Endothelial cell of umbilical vein (primary cell): Measurements from ENCODE around the gene MYO9B. TPM values are rescaled to one million over a fixed set of nuclear protein-coding genes. Genes with fewer than 3 reads are reported as not detected.

Experiments used
- BruUV-seq: library from RNA; stranded (reverse); fragments of 400-500 nt; replicated peaks from 2 replicates; lab custom pipeline; 2021; lab: Mats Ljungman, UMichigan
- CTCF ChIA-PET: fragments of 300-600, 350-600 bp; sonication (Branson Sonifier 250); formaldehyde crosslinking; loops from one replicate; lab custom pipeline; 2021; ENCODE audit warnings: antibody characterized with exemption, inconsistent platforms; lab: Charles Lee
- POLR2A ChIA-PET: fragments of 300-600, 350-600 bp; sonication (Branson Sonifier 250); formaldehyde crosslinking; loops from one replicate; lab custom pipeline; 2021; ENCODE audit warnings: antibody characterized with exemption, inconsistent platforms; lab: Charles Lee
- DNase-seq: peaks from one replicate; pipeline ENCODE4 v3.0.0-alpha.2; 2011; ENCODE audit warnings: low read depth, low spot score
- FAIRE-seq: peaks from 2 replicates; lab custom pipeline; 2011; peaks lifted over from hg19 to GRCh38; lab: Jason Lieb, UNC
- H2AFZ ChIP-seq: 2 replicates; pipeline ENCODE4 v1.6.0; 2012; ENCODE audit warnings: low read depth, low read length, control low read depth, inconsistent platforms
- H3K27ac ChIP-seq: 2 replicates; pipeline ENCODE4 v1.5.1; 2011; ENCODE audit warnings: low read depth, mild to moderate bottlenecking, control low read depth, low read length, moderate library complexity; ENCODE audit not compliant: insufficient read depth
- H3K27me3 ChIP-seq, 2 experiments: 2 replicates each; pipeline versions ENCODE4 v1.6.0 to v1.6.1; 2011; ENCODE audit warnings: low read length in 2 of 2, mixed read lengths in 1 of 2; ENCODE audit not compliant: control insufficient read depth in 2 of 2, insufficient read depth in 2 of 2
- H3K36me3 ChIP-seq, 2 experiments: 2 replicates in 1 of 2; 3 replicates in 1 of 2; pipeline ENCODE4 v1.5.1; 2011; ENCODE audit warnings: low read length in 2 of 2, mild to moderate bottlenecking in 1 of 2, moderate library complexity in 1 of 2; ENCODE audit not compliant: control insufficient read depth in 2 of 2, insufficient read depth in 2 of 2; ENCODE audit errors: extremely low read depth in 1 of 2
- H3K4me1 ChIP-seq: 3 replicates; pipeline ENCODE4 v1.5.1; 2011; ENCODE audit warnings: mild to moderate bottlenecking, low read length; ENCODE audit not compliant: control insufficient read depth, insufficient read depth; ENCODE audit errors: extremely low read depth
- H3K4me2 ChIP-seq: 2 replicates; pipeline ENCODE4 v1.6.1; 2011; ENCODE audit warnings: low read length, control low read depth, mixed read lengths; ENCODE audit not compliant: insufficient read depth
- H3K4me3 ChIP-seq, 3 experiments: fragments of 200-600 bp in 1 of 3; sonication (generic), shearing (Covaris generic) in 1 of 3; replicated peaks in 1 of 3; 2 replicates each; pipeline ENCODE4 v1.5.1; 2011 to 2016; ENCODE audit warnings: control low read depth in 3 of 3, low read length in 3 of 3, mild to moderate bottlenecking in 2 of 3, inconsistent platforms in 1 of 3, low read depth in 1 of 3, moderate library complexity in 1 of 3; ENCODE audit not compliant: insufficient read depth in 1 of 3
- H3K79me2 ChIP-seq: 2 replicates; pipeline ENCODE4 v1.6.0; 2012; ENCODE audit warnings: low read length, inconsistent platforms; ENCODE audit not compliant: control insufficient read depth, insufficient read depth
- H3K9ac ChIP-seq: replicated peaks from 2 replicates; pipeline ENCODE3; 2011; ENCODE audit warnings: low read length, control low read depth; ENCODE audit not compliant: insufficient read depth; ENCODE audit errors: extremely low read depth
- H3K9me1 ChIP-seq: replicated peaks from 3 replicates; pipeline ENCODE4 v1.6.0; 2011; ENCODE audit warnings: mild to moderate bottlenecking, low read length; ENCODE audit not compliant: control insufficient read depth, insufficient read depth; ENCODE audit errors: extremely low read depth
- H3K9me3 ChIP-seq: replicated peaks from 2 replicates; pipeline ENCODE4 v1.5.1; 2012; ENCODE audit warnings: low read length, inconsistent platforms; ENCODE audit not compliant: control insufficient read depth, insufficient read depth
- H4K20me1 ChIP-seq: replicated peaks from 2 replicates; pipeline ENCODE3; 2011; ENCODE audit warnings: mild to moderate bottlenecking, low read length; ENCODE audit not compliant: control insufficient read depth, insufficient read depth; ENCODE audit errors: extremely low read depth
- EZH2 ChIP-seq: IDR thresholded peaks from 2 replicates; pipeline ENCODE4 v1.6.1; 2012; ENCODE audit warnings: borderline replicate concordance, low read depth, mild to moderate bottlenecking, moderate library complexity, low read length, inconsistent platforms; ENCODE audit not compliant: severe bottlenecking
- FOS ChIP-seq: IDR thresholded peaks from 2 replicates; pipeline ENCODE4 v1.6.1; 2011; ENCODE audit warnings: mild to moderate bottlenecking, low read length, moderate library complexity, borderline replicate concordance; ENCODE audit not compliant: insufficient read depth
- GATA2 ChIP-seq: IDR thresholded peaks from 2 replicates; pipeline ENCODE4 v1.7.0; 2011; ENCODE audit warnings: low read depth, mild to moderate bottlenecking, moderate library complexity, mixed read lengths, low read length; ENCODE audit not compliant: insufficient read length, insufficient read depth
- JUN ChIP-seq: IDR thresholded peaks from 2 replicates; pipeline ENCODE4 v1.6.1; 2011; ENCODE audit warnings: borderline replicate concordance, low read depth; ENCODE audit not compliant: insufficient read length, insufficient read depth
- MAX ChIP-seq: IDR thresholded peaks from 2 replicates; pipeline ENCODE4 v1.6.1; 2011; ENCODE audit not compliant: insufficient read depth, insufficient read length
- MYC ChIP-seq: IDR thresholded peaks from one replicate; pipeline ENCODE4 v1.6.1; 2011; ENCODE audit warnings: mild to moderate bottlenecking, low read depth, low read length
- POLR2A ChIP-seq: IDR thresholded peaks from 2 replicates; pipeline ENCODE4 v1.6.1; 2012; ENCODE audit warnings: low read depth, mild to moderate bottlenecking, control low read depth, low read length
- POLR2AphosphoS5 ChIP-seq: IDR thresholded peaks from 2 replicates; pipeline ENCODE4 v1.6.1; 2012; ENCODE audit warnings: low read depth, mild to moderate bottlenecking, control low read depth, low read length, moderate library complexity; ENCODE audit not compliant: insufficient read depth
- dilution Hi-C: fragments of 300-500 bp; cut with MboI; formaldehyde crosslinking; loops from one replicate; pipeline ENCODE4 v1.15.0; 2019; ENCODE audit warnings: low sequenced_read_pairs; ENCODE audit not compliant: extremely low pct_ligation_motif_present
- intact Hi-C: fragments of 100-400 bp; cut with micrococcal nuclease; formaldehyde crosslinking; loops from one replicate; pipeline ENCODE4 v1.10.0; 2022
- polyA plus RNA-seq, 4 experiments: library from polyadenylated mRNA; depleted of rRNA in 3 of 4; stranded (reverse) in 3 of 4; unstranded in 1 of 4; fragments of >200 nt; gene quantifications; 2 replicates each; pipeline versions ENCODE4 v1.2.1 to v1.2.3, GENCODE V29; 2011 to 2012; ENCODE audit warnings: missing spikeins in 1 of 4
- total RNA-seq: library from RNA; stranded (reverse); gene quantifications from 2 replicates; pipeline ENCODE4 v1.2.3, GENCODE V29; 2021
- TF ChIP-seq, protein P1 (sequence below), 2 donors: IDR thresholded peaks; 1 replicate in 1 of 2; 2 replicates in 1 of 2; pipeline ENCODE4 v1.5.1; 2011; ENCODE audit warnings: low read length in 2 of 2, mild to moderate bottlenecking in 2 of 2, moderate library complexity in 2 of 2, control low read depth in 1 of 2, inconsistent platforms in 1 of 2, low read depth in 1 of 2; ENCODE audit not compliant: insufficient read depth in 1 of 2; ENCODE audit errors: extremely low read depth in 1 of 2

Gene MYO9B
- total and polyA plus RNA-seq, 2 donors (not counting 3 experiments of a cell fraction or from before 2014, with no cell fraction given): 64.4 to 119 TPM

- no peaks in the 10 kb centered on the region for H3K9me1 ChIP-seq
- dilution Hi-C loops: no loop called here
- CTCF ChIA-PET: interaction anchor here (0.6 kb wide), 2 partner anchors 15 to 32 kb away, joined by 3 read pairs; no protein-coding TSS in a partner anchor
- no peaks in the 10 kb centered on the region for H3K36me3 ChIP-seq
- POLR2A ChIA-PET: no interaction called here
- BruUV-seq: no TSS peak
- peaks cover 24% of the 10 kb centered on the region for H3K4me1 ChIP-seq
- no peak overlapping the region for H3K4me2 ChIP-seq
- intact Hi-C loops: no loop called here
- H3K79me2 ChIP-seq: peaks cover 31% of the 10 kb centered on the region
- no peak overlapping the region for H2AFZ ChIP-seq
- no peak for DNase-seq
- no peaks in the 10 kb centered on the region for H4K20me1 ChIP-seq
- no peak for FAIRE-seq
- H3K4me3 ChIP-seq: no peak overlapping the region
- TF ChIP-seq MAX (no peak), FOS (no peak), MYC (no peak), EZH2 (no peak), JUN (no peak), POLR2A (no peak), POLR2AphosphoS5 (no peak), GATA2 (no peak)
- TF ChIP-seq, protein P1, sequence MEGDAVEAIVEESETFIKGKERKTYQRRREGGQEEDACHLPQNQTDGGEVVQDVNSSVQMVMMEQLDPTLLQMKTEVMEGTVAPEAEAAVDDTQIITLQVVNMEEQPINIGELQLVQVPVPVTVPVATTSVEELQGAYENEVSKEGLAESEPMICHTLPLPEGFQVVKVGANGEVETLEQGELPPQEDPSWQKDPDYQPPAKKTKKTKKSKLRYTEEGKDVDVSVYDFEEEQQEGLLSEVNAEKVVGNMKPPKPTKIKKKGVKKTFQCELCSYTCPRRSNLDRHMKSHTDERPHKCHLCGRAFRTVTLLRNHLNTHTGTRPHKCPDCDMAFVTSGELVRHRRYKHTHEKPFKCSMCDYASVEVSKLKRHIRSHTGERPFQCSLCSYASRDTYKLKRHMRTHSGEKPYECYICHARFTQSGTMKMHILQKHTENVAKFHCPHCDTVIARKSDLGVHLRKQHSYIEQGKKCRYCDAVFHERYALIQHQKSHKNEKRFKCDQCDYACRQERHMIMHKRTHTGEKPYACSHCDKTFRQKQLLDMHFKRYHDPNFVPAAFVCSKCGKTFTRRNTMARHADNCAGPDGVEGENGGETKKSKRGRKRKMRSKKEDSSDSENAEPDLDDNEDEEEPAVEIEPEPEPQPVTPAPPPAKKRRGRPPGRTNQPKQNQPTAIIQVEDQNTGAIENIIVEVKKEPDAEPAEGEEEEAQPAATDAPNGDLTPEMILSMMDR (IDR thresholded peaks at IDR 0.05; ENCODE audit: extremely low read depth in 1 of 2, insufficient read depth in 1 of 2, low read depth in 1 of 2, low read length in 2 of 2): no peak
- no peak overlapping the region for H3K9ac ChIP-seq
- H3K9me3 ChIP-seq: no peaks in the 10 kb centered on the region
- peak overlapping the region; percentile 98 for H3K27ac ChIP-seq
- no peaks in the 10 kb centered on the region for H3K27me3 ChIP-seq
Observed at GRCh38 chr19:17136617-17137016, 61.0 kb downstream of the MYO9B start.
